C4-2B (cell line): ENCODE measurements around the gene ITLN2.
"Not testable (repeated sequence)": the region's sequence is repeated elsewhere in the genome, so short reads cannot be mapped to it uniquely, and the experiment has no call there.

Source experiments
- H3K27ac ChIP-seq: fragments of 450-650 bp; 2 replicates; pipeline ENCODE4 v1.5.1; 2017
- CTCF ChIP-seq: fragments of 450-650 bp; conservative IDR thresholded peaks from 2 replicates; pipeline ENCODE4 v1.5.1; 2017; ENCODE audit warnings: mild to moderate bottlenecking
- ZFX ChIP-seq: fragments of 450-650 bp; IDR thresholded peaks from 2 replicates; pipeline ENCODE4 v1.6.1; 2017

ITLN2 gene

GRCh38 chr1:160910170-160910750, 44.3 kb downstream of the ITLN2 start:
- TF ChIP-seq ZFX (no peak), CTCF (no peak)
- no peak overlapping the region for H3K27ac ChIP-seq

- H3K27ac ChIP-seq = no peak overlapping the region
- no peak for TF ChIP-seq ZFX
- TF ChIP-seq CTCF = no peak
Measured at GRCh38 chr1:160907976-160908375, 46.6 kb downstream of the ITLN2 start.

DNA sequence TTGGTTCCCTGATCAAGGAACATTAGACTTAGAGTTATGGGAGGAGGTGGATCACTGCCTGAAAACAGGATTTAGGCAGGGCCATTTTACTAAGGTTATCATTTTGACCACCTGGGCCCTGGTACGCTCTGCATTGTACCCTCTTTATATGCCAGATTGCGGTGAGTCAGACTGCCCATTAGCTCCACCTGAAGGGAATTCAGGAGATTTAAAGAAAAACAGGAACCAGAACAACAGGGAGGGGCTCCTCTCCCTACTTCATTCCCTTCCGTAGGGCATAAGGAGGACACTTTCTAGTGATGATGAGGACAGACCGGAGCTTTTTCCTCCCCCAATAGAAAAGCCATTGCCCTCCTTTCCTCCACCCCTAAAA, 49.0 kb downstream of the ITLN2 start:
- TF ChIP-seq CTCF (no peak), ZFX (no peak)
- no peak overlapping the region for H3K27ac ChIP-seq

DNA sequence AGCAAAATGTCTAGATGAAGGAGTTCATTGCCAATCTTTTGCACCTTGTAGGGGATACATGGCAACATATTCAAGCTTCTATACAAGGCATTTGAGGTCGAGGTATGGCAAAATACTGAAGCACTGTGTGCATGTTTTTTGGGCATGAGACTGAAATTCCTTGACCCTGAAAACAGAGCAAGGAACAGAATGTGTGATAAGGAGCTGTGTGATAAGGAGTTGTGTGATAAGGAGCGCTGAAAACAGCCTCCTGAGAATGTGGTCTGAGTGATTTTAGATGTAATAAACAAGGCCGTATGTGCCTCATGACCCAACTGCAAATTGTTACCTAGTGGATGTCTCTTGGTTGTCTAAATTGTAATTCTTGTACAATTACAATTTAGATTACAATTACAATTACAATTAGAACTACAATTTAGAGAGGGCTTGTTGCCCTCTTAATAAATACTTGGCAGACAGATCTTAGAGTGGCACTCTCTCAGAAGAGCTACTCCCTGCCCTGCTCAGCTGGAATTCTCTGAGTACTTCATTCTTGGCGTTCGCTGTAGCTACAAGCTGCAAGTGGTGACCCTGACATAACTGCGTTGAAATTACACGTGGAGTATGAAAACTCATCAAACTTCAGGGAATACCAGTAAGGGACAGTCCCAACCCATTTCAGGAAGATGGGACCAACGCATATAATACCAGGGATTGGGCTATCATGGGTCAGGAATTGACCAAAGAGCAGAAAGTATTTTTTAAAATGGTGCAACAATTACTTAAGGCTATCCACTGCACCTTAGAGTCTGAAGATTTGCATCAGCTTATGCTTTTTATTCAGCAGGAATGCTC, 49.6 kb downstream of the ITLN2 start:
- no peak for TF ChIP-seq ZFX
- no peak for TF ChIP-seq CTCF
- H3K27ac ChIP-seq = no peak overlapping the region

GRCh38 chr1:160902251-160902650, 52.4 kb downstream of the ITLN2 start:
- H3K27ac ChIP-seq = not testable (repeated sequence)

DNA sequence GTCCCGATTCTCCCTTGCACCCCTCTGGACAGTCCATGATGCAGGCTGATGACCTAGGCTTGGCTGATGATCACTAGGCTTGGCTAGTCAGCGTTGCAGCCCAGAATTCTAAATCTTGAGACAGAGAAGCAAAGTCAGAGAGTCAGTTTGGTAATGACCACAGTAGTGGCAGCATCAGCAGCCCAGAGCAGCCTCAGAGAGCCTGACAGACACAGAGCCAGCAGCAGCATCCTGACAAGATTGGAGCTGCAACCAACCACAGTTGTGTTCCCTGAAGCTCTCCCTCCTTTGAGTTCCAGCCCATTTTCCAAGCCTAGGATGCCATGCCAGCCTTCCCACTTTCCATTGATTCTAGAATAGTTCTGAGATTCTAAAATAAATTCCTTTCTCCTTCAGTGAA, 52.8 kb downstream of the ITLN2 start:
- no peak overlapping the region for H3K27ac ChIP-seq
- no peak for TF ChIP-seq CTCF
- no peak for TF ChIP-seq ZFX

- H3K27ac ChIP-seq = not testable (repeated sequence)
Measured at GRCh38 chr1:160900683-160901082, 53.9 kb downstream of the ITLN2 start.
